Cerebellar cortex (tissue), 1 donor: ENCODE measurements around the gene SEZ6.

ENCODE experiments used
- DNase-seq: peaks from one replicate; pipeline ENCODE4 v3.0.0-alpha.2; 2015; ENCODE audit warnings: low spot score

Gene SEZ6

DNA sequence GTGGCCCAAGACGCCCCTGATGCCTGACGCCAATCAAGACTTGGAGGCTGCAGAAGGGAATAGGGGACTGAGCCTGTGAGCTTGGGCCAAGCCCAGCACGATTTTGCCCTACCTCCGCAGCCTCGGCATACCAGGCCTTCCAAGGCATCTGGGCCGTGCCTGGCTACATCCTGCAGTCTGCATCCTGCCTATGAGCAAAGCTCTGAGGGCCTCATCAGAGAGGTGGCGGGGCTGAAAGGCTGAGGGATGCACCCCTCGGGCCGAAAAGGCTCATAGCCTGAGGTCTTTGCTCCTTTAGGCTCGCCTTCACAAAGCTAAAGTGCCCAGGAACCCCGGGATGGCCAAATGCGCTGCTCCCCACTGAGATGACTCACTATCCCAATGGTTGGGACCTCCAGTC is 2.5 kb downstream of the SEZ6 start:
- no peak for DNase-seq

DNA sequence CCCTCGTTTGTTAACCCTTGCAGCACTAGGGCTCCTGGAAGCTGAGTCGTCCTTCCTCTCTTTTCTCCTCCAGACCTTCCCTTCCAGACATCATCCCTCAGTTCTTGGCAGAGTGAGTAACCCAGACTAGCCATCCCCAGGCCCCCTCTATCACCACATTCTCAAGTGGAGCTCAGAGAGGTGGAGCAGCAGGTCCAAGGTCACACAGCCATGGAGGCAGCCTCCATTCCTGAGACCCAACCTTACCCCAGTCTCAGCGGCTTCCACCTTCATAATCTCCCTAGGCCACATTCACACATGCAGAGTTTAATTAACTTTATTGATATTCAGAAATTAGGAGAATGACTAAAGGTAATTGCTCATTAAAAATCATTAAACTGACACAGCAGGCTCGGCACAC is 3.0 kb downstream of the SEZ6 start:
- DNase-seq = no peak

DNA sequence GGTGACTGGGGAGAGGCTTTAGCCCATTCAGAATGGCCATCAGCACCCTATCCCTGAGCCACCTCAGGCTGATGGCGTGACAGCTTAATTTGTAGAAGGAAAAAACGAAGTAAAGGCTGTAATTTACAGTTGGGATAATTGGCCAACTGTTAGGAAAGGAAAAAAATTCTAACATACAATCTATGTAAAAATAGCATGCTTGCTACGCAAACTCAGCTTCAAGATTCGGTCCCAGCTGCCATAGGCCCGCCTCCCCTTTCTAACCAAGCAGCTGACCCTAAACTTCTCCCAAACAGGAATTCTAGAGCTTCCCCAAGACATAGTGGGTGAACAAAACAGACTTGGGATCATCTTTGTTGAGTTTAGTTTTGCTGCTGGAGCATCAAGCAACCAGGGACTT is 4.9 kb downstream of the SEZ6 start:
- no peak for DNase-seq

DNA sequence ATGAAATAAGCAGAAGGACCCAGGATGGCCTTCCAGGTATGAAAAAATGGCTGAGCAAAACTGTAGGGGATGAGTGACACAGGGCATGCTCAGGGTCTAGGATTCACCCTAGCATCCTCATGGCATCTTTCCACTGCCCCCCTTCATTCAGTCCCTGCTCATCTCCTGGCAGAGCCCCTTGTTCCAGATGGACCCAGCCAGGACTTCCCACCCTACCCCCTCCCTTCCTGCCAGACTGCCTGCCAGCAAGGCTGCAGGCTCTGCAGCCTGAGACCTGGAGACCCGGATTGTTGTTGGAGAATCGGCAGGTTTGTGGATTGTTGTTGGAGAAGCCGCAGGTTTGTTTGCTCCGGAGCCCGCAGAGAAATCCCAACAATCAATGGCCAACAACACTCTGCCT is 6.6 kb downstream of the SEZ6 start:
- DNase-seq = peak; percentile 90

DNA sequence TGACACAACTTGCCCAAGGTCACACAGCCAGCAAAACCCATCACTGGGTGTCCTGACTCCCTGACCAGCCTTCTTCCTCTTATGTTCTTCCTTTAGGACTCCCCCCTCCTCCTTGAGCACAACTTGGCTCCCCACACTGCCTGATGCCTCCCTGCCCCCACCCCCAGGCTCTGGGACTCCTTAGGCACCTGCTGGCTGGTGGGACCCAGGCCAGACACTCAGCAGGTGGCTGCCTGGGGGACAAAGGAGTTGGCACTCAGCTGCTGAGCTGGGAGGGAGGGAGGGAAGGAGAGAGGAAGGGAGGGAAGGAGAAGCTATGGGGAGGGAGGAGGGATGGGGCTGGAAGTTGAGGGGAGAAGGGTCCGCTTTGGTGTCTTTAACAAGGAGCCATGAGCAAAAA is 8.0 kb downstream of the SEZ6 start:
- no peak for DNase-seq

DNA sequence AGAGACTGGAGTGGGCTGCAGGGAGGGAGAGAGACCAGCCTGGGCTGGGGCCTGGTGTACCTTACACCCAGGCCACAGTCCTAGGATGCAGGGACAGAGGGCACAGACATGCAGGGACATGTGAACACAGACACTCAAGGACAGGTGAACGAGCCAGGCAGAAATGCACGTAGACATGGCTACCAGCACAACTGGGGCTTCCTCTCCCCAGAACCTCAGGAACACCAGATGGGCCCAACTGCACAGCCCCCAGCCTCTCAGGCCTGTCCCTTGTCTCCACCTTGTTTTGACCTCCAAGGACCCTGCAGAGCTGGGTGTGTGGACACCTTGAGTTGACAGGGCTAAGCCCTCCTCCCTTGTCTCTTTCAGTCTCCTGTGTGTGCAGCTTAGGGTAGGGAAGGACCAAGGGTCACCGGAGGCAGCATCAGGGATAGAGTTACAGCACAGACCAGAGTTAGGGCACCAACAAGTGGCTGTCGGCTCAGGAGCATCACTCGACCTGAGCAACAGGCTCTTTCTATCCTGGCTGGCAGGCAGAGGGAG is 9.2 kb downstream of the SEZ6 start:
- DNase-seq = no peak

DNA sequence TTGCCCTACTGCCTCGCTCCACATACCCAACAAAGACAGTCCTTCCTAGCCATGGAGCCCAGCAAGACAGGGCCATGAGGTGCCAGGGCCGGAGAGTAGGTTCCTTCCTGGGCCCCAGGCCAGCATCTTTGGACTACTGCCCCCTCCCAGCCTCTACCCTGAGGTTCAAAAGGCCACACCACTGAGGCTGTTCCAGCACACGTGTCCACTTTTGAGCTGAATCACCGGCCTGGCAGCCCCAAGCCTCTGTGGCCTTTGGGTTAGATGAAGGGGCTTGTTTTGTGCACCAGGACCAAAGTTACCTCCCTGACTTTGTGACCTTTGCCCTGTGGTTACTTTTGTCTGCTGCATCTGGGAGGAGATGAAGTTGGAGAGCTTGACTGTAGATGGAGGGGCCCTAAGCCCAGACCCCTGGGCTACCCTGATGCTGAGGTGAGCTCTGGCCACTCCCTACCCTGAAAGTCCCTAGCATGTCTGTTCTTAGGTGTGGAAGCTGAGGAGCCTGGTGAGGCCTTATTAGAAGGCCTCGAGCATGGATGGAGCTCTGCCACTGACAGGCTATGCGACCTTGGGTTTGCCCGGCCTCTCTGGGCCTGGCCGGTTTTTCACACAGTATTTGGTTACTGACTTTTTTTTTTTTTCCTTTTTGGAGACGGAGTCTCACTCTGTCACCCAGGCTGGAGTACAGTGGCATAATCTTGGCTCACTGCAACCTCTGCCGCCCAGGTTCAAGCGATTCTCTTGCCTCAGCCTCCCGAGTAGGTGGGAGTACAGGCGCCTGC is 12.0 kb downstream of the SEZ6 start:
- DNase-seq = no peak

DNA sequence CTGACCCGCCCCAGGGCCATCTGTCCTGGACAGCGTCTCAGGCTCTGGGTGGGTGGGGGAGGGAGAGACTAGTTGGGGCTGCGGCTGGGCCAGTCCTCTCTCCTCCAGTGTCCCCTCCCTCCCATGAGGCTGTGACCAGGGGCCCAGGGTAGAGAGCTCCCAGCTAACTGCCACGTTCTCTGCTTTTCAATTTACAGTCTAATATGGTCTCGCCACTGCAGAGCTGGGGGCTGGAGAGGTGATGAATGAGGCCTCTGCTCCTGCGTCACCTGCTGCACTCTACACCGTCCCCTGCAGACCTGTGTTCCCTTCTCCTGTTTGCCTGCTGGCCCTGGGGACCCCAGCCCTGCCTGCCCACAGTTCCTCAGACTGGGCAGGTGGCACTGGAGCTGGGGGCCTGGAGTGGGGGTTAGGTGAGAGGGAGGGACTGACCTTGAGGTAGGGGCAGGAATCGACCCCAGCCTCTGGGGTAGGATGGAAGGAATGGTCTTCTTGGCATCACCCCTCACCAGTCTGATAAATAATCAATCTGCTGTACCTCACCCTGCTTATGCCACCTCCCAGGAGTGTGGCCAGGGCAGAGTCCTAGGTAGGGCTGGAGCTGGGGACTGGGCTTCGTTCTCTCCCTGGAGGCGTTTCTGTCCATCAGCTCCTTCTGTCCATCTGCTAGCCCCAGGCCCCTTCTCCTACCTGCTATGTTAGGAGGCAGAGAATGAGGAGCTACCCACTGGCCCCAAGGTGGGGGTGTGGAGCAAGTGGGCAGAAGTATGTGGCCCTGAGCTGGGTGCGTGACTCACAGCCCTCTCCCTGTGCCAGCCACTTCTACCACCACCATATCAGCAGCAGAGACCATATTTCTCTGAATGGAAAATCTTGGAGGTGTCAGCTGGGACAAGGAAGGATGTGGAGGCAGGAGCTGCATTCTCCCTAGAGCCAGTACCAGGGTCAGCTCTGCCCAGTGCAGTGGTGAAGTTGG is 12.9 kb downstream of the SEZ6 start:
- no peak for DNase-seq

DNA sequence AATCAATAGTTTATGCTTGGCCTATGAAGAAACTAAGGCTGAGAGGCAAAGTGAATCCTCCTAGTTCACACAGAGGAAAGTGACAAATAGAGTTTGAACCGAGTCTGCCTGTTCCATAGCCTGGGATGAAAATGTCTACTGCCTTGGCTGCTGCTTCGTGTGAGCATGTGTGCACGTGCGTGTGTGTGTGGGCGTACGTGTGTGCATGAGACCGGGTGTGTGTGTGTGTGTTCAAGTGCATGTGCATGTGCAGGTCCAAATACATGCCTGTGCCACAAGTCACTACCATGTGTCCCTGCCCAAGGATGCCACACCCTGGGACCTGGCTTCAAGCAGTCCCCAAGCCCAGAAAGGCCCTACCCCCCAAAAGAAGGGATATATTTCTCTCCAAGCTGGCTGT is 13.6 kb downstream of the SEZ6 start:
- DNase-seq = no peak

DNA sequence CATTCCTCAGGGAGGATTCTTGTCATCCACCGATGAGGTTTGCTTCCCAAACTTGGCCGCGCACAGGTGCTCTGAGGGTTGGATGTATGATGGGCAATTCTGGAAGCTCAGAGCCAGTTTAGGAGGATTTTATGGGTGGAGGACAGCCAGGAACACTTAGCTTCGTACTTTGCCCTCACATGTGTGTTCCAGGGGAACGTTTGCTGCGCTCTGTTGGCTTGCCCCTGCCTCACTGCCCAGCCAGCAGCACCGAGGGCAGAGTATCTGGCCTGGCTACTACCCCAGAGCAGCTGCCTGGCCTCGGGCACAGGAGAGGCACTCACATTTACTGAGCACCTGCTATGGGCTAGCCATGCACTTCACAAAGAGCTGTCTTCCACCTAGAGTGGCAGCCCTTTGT is 14.1 kb downstream of the SEZ6 start:
- no peak for DNase-seq

DNA sequence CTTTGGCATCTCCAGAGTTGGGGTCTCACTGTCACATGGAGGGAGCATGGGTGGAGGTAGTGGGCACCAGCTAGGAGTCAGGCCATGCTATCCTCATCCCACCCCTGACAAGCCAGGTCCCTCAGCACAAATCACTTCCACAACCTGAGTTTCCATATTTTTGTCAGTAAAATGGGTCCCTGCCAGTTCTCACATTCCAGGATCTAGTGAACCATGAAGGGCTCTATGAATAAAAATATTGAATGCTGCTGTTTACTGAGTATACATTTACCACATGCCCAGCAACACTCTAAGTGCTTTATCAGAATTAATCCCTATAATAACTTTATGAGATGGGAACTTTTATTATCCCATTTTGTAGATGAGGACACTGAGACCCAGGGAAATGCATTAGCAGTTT is 16.8 kb downstream of the SEZ6 start:
- DNase-seq = no peak

DNA sequence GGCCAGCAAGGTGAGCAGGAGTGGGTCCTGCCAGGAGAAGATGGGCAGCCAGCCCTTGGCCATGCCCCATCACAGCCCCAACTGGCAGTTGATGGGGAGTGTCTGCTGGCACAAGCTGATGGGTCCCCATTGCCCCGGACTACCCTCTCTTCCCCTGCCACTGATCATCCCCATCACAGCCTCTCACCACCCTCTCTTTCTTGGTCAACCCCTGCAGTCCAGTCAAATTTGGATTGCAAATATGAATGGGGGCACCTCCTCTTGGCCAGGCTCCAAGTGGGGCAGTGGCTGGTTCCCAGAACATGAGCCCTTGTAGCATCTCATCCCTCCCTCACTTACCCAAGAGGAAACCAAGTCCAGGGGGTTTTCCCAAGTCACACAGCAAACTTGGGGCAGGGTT is 17.4 kb downstream of the SEZ6 start:
- DNase-seq = no peak

DNA sequence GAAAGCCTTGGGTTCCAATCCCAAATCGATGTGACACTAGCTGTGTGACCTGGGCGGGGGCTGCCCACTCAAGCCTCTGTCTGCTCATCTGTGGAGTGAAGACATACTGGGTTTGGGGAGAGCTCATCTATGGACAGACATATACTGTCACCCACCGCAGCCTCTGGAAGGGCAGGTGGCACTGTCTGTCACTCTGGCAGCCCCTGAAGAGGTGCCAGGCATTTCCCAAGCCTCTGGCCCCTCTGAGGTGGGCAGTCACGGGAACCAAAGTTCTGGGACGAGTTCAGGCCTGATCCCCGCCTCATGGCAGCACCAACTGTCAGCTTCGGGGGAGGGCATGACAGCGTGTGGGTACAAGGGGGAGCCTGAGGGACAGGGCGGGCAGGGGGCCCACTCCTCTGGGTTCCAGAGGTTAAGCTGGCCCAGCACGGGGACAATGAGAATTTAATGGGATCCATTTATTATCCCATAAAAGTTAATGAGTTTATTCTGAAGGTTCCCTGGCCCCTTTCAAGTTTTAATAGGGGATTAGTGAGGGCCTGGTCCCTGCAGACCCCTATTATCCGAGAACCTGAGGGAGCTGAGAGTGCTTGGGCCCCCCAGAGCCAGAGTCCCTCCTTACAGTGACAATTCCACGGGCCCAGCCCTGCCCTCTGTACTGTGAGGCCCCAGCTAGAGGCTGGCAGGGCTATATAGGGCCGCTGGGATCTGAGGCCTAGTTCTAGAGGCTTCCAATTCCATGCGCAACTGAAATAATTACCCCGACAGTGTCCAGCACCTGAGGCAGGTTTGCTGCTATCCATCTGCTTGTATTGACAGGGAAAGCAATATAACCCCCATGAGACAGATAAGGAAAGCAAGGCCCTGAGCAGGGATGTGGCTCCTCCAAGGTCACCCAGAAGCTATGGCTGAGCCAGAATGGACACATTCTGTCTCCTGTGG is 18.8 kb downstream of the SEZ6 start:
- no peak for DNase-seq

DNA sequence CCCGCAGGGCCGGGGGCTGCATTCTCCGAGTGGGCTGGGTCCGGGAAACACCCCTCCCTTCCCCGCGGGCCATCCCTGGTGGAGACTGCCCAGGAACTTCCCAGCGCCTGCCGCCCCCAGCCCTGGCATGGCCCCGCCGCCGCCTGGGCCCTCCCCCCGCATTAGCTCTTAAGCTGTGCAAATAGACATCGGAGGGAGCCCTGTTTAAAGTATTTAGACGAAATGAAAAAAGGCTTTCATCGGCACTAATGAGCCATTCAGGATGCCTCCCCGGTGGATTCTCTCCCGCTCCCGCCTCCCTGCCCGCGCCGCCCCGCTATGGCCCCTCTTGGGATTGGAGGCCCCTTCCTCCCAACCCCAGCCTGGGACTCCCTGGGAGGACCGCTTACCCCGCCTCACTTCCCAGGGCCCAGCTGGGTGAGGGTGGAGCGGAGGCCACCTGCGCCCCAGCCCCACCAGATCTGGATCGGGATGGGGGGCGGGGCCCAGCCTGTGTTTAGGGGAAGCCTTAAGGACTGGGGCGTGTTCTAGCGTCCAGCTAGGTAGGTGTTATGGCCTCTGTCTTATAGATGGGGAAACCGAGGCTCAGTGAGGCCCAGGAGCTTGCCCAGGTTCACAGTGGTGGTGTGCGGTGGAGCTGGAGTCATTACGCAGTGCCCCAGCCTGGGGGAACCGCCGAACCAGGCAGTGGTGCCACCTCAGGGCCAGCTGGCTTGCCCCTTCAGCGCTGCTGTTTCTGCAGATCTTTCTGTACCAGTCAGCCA is 19.7 kb downstream of the SEZ6 start:
- no peak for DNase-seq

DNA sequence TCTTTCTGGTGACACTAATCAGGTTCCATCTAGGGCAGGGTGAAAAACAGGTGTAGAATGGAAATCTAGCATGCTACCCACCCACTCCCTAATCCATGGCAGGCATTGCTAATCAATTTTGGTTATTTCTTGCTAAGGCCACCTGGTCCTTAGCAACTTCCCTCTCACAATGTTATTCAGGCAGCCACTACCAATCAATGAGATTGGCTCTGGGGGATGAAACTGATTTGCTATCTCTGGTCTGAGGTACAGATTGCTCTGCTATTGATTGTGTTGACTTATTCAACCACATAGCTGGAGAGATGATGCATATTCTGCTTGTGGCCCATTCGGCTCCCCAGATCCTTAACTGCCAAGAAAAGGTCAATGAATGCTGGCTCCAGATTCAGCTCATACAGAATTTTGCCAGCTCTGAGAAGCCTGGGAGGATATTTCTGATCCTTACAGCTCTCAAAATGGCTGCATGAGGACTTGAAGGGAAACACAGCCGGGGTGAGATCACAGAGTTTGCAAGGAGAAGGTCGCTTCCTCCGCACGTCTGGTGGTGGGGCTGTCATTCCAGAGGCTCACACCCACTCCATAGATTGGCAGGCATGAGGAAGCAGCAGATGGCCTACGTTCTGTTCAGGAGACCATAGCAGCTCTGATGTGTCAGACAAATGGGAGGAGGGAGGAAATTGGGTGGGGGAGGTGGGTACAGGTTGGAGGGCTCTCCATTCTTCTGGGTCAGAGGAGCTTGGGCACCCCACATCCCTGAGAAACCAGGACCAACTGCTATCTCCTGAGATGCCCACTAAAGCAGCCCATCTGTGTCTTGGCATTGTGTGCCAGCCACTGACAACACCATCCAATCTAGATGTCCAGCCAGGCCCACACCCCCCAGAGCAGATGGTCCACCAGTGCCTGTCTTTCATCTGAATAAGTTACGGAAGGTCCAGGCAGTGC is 22.3 kb downstream of the SEZ6 start:
- peak; percentile 98 for DNase-seq

DNA sequence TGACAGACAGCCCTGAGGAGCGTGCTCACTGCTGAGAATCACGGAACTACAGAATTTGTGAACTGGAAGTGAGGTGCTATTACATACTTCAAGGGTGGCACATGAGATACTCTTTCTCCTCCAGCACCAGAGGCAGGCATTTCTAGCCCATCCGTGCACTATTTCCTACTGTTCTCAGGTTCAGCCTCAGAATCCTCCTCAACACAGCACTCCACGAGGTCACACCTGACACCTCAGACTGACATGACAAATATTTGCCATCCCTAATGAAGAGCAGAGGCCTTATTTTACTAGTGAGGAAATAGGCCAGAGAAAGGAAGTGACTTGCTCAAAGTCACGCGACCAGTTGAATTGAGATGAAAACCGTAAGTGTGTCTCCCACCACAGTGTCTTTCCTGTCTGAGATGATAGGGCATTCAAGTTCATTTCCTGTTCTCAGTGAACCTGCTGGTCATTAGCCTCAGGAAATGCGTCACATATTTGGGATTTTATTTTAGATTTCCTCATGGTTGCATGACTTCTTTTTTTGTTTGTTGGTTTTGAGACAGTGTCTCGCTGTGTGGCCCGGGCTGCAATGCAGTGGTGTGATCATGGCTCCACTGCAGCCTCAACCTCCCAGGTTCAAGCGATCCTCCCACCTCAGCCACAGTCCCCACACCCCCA is 23.6 kb downstream of the SEZ6 start:
- no peak for DNase-seq

DNA sequence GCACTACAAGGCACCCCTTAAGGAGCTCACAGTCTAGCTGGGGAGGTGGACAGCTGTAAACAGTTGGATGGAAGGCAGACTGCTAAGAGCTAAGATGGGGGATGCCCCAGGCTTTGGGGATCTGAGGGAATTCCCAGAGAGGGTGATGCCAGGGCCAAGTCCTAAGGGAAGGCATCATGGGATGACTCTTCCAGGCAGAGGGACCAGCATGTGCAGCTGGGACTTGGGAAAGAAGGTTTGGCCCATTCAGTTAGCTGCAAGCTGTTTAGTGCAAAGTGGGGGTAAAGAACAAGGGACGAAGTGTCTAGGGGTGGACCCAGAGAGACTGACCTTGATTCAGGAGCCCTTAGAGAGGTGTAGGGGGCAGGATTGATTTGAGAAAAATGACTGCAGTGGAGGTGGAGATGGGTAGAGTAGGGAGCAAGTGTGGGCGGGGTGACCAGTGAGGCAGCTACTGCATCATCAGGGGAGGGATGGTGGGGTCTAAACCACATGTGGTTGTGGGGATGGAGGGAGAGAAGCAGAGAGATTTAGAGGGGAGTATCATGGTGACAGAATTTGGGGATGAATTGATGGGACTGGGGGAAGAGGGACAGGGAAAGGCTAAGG is 27.4 kb downstream of the SEZ6 start:
- DNase-seq = no peak

DNA sequence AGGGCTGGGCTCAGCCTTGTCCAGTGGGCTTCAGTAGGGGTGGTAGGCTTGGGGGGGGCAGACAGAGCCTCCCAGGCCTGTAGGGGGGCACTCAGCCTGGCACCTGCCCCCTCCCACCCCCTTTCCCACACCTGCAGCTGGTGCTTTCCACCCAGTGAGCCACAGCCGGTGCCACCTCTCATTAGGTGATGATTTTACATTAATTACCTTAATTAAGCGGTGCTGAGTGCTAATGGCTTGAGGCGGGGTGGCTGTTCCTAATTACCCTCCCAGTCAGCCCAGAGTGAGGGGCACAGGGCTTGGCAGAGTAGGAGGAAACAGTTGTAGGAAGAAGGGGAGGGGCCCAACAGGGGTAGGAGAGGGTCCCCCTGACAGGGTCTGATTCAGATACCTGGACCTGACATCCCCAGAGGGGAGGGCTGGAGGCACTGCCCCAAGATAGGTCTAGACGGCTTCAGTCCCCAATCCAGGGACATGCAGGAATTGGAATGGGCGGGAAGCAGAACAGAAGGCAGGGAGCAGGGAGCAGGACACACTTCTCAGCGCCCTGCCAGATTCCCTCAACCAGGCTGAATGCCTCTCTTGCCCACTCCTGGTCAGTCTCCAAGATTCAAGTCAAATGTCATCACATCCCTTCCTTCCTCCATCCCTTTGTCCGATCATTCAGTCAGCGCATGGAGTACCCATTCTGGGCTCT is 28.0 kb downstream of the SEZ6 start:
- peak; percentile 85 for DNase-seq
